NCI-H446 (cell line): ENCODE measurements around the gene B9D2.
A peak's percentile ranks its signal among the peaks of the same experiment; 100 is the strongest.

Experiments used
- DNase-seq, 2 experiments: peaks; one replicate each; lab custom pipeline; 2025; lab: John Stamatoyannopoulos, UW

The B9D2 gene

DNA sequence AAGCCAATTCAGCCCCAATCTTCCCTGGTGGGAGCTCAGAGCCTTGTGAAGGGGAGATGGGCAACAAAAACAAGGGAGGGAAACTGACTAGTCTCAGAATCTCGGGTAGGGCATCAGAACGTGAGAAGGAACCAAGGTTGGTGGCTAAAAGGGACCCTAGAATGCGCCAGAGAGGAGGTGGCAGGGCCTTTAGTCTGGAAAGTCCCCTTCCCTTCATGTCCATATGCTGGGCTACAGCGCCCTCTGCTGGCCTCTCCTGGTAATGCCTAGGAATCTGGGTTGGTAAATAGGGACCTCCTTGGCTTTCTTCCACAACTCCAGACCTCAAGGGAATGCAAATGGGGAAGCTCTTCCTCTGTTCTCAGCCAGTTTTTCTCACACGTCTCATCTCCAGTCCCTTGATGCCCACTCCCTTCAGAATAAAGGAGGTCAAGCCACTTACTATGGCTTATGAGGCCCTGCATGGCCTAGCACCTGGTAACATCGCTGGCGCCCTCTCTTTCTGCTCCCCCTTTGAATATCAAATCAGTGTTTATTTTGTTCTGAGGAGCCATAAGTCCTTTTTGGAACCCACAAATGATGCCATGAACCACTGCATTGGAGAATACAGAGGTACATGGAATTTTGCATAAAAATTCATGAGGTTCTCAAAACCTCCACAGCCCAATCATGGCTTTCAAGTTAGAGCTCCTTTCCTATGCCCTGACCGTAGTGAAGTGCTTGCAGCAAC, 55.3 kb downstream of the B9D2 start:
- peak; percentile 76 to 93 for DNase-seq

DNA sequence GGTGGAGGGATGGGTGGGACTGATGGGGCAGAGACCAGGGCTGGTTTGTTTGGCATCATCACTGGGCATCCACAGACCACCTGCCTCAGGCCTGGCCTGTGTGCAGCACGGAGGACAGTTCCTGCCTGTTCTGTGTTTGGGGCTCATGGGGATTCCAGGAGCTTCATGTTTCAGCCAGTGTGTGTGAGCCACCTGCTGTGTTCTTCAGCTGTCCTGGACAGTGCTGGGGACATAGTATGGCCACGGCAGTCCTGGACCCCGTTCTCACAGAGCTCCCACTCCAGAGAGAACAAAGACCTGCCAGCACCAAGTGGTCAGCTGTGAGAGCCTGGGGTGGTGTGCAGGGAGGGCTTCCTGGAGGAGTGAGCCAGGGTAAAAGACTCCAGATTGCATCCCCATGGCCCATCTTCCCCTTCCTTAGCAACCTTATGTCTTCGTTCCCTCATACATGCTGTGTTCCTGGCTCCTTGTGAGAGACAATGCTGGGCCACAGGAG, 55.9 kb downstream of the B9D2 start:
- DNase-seq = no peak

DNA sequence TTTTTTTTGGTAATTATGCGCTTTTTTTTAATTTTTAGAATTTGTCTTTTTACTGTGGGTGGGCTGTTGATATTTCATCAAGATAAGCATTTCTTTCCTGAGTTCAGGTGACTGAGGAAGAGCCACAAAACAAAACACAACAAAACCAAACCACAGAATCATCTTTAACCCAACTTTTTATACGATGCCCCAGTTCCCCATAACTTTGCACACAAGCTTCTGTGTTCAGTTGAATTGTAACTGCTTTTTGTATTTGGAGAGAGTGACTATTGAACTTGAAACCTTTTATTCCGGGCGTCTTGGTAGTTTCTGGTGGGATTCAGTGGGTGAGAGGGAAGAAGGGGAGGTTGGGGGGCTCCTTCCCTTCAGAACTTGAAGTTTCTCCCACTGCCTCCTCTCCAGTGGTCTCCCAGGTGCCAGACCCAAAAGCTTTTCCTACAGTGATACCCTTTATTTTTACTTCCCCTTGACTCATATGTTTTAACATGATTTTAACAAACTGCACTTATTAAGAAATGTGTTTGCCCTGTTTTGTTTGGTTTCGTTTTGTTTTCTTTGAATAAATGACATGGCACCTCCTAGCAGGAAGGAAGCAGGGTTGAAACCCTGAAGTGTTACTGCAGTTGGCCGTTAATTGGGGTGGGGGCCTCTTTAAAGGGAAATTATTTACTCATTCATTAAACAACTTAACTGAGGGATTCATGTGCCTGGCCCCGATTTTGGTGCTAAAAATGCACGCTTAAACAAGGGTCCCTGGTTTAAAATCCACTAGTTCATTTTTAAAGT, 56.7 kb downstream of the B9D2 start:
- DNase-seq = no peak

DNA sequence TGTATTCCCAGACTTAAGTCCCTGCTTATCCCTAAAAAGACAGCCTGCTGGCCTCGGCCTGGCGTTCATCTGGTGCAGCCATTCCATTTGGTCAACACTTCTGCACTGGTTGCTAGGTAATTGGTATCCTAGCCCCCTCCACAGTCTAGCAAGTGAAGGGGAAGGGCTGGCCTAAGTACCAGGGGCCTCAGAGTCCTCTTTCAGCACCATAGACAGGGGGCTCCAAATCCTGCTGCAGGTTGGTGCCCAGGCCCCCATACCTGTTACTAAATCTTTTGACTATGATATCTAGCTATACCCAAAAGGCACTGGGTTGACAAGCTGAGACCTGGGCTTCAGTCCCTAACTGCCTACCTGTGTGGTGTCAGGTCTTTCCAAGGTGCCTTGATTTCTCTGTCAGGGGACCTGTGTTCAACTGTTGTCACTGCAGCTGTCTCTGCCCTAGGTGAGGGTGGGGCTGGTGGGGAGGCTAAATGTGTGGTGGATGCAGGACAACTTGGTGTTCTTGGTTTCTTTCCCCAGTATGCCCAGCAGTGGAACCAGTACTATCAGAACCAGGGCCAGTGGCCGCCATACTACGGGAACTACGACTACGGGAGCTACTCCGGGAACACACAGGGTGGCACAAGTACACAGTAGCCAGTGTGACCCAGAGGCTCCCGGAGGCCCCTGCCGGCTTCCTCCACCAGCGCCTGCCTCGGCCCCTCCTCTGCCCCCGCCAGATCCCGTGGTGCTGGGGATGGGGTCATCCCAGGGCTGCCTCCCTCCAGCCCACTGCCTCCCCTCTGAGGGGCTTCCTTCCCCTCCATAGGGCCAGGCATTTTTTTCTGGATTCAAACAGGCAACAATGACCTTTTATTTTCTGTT, 57.8 kb downstream of the B9D2 start:
- DNase-seq = no peak

DNA sequence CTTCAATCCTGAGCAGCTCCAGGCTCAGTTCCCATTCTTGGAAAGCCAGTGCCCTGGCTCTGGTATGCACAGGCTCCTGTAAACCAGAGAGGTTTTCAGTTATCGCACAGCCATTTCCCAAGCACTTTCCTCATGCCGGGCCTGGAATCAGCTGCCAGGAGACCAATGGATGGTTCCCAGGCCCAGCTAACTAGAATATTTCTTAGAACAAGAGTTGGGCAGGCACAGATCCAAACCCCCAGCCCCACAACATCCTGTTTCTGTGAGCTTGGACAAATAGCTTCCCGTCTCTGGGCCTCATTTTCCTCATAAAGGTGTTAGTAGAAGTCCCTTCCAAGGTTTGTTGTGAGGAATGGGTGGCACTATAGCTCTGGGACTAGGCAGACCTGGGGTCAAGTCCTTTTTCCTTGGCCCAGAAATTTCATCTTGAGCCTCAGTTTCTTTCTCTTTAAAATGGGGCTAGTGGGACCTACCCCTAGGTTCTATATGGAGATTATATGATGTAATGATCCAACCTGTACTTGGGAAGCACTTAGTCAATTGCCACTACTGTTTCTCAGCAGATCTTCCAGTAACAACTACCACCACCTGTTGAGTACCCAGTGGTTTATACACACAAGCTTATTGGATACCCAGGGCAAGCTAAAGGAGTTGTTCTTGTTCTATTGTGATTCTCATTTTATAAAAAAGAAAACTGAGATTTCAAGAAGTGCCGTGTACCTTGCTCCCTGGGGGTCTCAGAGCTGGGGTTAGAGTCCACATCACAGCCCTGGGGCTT, 59.1 kb downstream of the B9D2 start:
- no peak for DNase-seq
